IPS-20b (cell line): ENCODE results near the gene SLC10A1.
"Not testable (repeated sequence)": the region's sequence is repeated elsewhere in the genome, so short reads cannot be mapped to it uniquely, and the experiment has no call there.

ENCODE experiments used
- H3K27ac ChIP-seq: one replicate; pipeline ENCODE4 v1.5.1; 2013; ENCODE audit warnings: low read length
- H3K27me3 ChIP-seq: 2 replicates; pipeline ENCODE4 v1.6.1; 2013; ENCODE audit warnings: mild to moderate bottlenecking, low read length, inconsistent platforms; ENCODE audit not compliant: insufficient read depth
- H3K36me3 ChIP-seq: 2 replicates; pipeline ENCODE4 v1.6.1; 2013; ENCODE audit warnings: low read depth, mild to moderate bottlenecking, inconsistent platforms, low read length, moderate library complexity; ENCODE audit not compliant: insufficient read depth
- H3K4me1 ChIP-seq: 2 replicates; pipeline ENCODE4 v1.6.1; 2013; ENCODE audit warnings: mild to moderate bottlenecking, control low read depth, inconsistent platforms, low read length, moderate library complexity; ENCODE audit not compliant: insufficient read depth
- H3K4me3 ChIP-seq: 2 replicates; pipeline ENCODE4 v1.5.1; 2013; ENCODE audit warnings: mild to moderate bottlenecking, low read length, inconsistent platforms
- H3K9ac ChIP-seq: 2 replicates; pipeline ENCODE4 v1.6.1; 2013; ENCODE audit warnings: low read depth, mild to moderate bottlenecking, inconsistent platforms, low read length, moderate library complexity
- H3K9me3 ChIP-seq: 2 replicates; pipeline ENCODE4 v1.6.1; 2013; ENCODE audit warnings: mild to moderate bottlenecking, low read depth, low read length, inconsistent platforms; ENCODE audit not compliant: insufficient read depth

SLC10A1 gene

DNA sequence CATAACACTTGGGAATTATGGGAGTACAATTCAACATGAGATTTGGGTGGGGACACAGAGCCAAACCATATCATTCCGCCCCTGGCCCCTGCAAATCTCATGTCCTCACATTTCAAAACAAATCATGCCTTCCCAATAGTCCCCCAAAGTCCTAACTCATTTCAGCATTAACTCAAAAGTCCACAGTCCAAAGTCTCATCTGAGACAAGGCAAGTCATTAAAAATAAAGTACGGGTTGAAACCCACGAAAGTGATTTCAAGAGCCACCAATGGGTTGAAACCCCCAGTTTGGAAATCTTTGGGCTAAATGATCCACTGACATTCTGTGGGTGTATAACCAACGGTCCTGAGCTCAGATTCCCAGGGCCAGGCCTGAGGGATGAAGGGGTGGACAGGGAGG, 60.6 kb downstream of the SLC10A1 start:
- H3K4me3 ChIP-seq, H3K4me1 ChIP-seq, H3K9ac ChIP-seq, H3K9me3 ChIP-seq, H3K27me3 ChIP-seq, H3K36me3 ChIP-seq, H3K27ac ChIP-seq: not testable (repeated sequence)

DNA sequence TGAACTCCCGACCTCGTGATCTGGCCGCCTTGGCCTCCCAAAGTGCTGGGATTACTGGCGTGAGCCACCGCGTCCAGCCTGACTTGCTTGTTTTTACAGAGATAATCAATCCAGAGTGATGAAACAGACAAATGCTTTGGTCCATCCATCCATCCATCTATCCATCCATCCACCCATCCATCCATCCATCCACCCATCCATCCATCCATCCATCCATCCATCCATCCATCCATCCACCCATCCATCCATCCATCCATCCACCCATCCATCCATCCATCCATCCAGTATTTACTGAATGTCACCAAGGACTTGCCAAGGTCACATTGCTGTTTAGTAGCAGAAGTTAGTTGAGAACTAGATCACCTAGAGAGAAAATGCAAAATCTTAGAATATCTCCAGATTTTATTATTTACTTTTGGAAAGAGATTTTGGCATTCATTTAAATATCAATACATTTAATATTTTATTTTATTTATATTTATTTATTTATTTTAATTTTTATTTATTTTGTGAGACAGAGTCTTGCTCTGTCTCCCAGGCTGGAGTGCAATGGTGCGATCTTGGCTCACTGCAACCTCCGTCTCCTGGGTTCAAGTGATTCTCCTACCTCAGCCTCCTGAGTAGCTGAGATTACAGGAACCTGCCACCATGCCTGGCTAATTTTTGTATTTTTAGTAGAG, 65.0 kb downstream of the SLC10A1 start:
- H3K27ac ChIP-seq, H3K4me1 ChIP-seq, H3K9me3 ChIP-seq, H3K36me3 ChIP-seq, H3K9ac ChIP-seq, H3K4me3 ChIP-seq, H3K27me3 ChIP-seq: not testable (repeated sequence)

- Histone ChIP-seq H3K36me3 (no peaks in the 10 kb centered on the region), H3K9ac (no peak overlapping the region), H3K4me1 (no peaks in the 10 kb centered on the region), H3K9me3 (no peaks in the 10 kb centered on the region), H3K27ac (no peak overlapping the region), H3K27me3 (peaks cover 24% of the 10 kb centered on the region), H3K4me3 (no peak overlapping the region)
These were observed 69.2 kb downstream of the SLC10A1 start for GRCh38 chr14:69727860-69728259.

DNA sequence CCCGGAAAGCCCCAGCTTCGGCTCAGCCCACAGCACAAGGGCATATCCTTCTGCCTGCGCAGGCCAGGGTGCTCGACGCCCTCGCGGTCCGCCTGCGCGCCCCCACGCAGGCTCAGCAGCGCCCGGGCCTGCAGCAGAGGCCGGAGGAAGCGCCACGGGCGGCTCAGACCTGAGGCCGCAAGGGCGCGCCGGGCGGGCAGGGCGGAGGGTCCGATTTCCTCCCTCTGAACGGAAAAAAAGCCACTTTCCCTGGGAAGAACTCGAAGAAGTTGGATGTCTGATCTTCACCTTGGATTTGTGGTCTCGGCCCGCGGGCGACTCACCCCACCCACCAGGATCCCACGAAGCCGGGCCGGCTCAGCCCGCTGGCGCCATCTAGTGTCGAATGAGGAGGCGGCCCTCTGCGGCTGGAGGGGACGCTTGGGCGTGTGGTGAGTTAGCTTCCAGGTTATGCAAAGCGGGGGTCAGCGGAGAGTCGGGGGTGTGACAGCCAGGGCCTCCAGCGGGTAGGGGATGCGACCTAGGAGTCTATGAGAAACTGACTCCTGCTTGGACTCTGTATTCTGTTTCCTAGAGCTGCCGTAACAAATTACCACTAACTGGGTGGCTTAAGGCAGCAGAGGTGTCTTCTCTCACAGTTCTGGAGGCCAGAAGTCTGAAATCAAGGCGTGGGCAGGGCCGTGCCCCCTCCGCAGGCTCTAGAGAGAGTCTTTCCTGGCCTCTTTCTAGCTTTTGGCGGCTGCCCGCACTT, 70.1 kb downstream of the SLC10A1 start:
- Histone ChIP-seq H3K4me1 (no peaks in the 10 kb centered on the region), H3K36me3 (no peaks in the 10 kb centered on the region), H3K27ac (no peak overlapping the region), H3K9me3 (no peaks in the 10 kb centered on the region), H3K9ac (no peak overlapping the region), H3K4me3 (peak overlapping the region; percentile 60; the same call in 1 of the 2 replicates), H3K27me3 (peaks cover 24% of the 10 kb centered on the region)
